GM21723 (cell line): ENCODE results near the gene PSMB10.
"Not testable (repeated sequence)": the region's sequence is repeated elsewhere in the genome, so short reads cannot be mapped to it uniquely, and the experiment has no call there.

Experiments
- ATAC-seq: cut with Tn5 transposase; IDR thresholded peaks from one replicate; pipeline ENCODE4 v1.9.1; 2021; ENCODE audit warnings: mild to moderate bottlenecking, moderate library complexity; ENCODE audit not compliant: unreplicated experiment

PSMB10 gene

DNA sequence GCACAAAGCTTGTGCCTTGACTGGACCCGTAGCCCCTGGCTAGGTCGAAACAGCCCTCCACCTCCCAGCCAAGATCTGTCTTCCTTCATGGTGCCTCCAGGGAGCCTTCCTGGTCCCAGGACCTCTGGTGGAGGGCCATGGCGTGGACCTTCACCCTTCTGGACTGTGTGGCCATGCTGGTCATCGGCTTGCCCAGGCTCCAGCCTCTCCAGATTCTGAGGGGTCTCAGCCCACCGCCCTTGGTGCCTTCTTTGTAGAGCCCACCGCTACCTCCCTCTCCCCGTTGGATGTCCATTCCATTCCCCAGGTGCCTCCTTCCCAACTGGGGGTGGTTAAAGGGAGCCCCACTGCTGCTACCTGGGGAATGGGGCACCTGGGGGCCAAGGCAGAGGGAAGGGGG is 8.5 kb downstream of the PSMB10 start:
- no peak for ATAC-seq

DNA sequence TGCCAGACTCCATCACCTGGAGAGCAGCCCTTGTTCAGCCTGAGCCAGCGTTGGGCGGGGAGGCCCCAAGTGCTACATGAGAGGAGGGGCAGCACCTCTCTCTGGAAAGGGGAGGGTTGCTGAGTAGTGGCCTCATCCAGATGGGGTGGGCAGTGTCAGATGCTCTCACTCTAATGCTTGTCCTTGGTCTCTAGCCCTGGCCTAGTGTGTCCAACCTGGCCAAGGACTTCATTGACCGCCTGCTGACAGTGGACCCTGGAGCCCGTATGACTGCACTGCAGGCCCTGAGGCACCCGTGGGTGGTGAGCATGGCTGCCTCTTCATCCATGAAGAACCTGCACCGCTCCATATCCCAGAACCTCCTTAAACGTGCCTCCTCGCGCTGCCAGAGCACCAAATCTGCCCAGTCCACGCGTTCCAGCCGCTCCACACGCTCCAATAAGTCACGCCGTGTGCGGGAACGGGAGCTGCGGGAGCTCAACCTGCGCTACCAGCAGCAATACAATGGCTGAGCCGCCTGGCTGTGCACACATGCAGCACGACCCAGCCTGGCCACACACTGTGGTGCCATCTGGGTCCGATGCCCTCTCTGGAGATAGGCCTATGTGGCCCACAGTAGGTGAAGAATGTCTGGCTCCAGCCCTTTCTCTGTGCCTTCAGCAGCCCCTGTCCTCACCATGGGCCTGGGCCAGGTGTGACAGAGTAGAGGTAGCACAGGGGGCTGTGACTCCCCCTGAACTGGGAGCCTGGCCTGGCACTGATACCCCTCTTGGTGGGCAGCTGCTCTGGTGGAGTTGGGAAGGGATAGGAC is 9.3 kb downstream of the PSMB10 start:
- ATAC-seq = no peak

DNA sequence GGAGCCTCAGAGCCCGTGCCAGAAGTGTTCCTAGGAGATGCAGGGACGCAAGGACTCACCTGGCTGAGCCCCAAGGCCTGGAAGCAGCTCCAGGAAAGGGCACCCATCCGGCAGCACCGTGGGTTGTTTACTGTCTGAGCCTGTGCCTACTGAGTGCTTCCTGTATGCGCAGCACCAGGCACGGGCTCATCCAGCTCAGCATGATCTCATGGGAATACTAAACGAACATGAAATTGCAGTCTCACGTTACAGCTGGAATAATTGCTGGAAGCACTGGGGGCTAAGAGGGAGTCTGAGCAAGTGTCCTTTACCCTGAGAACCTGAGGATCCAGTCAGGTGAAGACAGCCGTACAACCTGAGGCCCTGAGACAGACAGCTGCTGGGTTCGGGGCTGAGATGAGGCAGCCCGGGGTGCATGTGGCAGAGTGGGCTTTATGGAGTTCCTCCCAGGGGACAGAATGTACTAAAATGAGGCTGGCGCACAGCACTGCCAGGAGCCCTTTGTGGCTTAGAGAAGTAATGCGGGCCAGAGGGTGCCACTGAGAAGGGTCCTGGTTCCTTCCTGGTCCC is 10.4 kb downstream of the PSMB10 start:
- no peak for ATAC-seq

DNA sequence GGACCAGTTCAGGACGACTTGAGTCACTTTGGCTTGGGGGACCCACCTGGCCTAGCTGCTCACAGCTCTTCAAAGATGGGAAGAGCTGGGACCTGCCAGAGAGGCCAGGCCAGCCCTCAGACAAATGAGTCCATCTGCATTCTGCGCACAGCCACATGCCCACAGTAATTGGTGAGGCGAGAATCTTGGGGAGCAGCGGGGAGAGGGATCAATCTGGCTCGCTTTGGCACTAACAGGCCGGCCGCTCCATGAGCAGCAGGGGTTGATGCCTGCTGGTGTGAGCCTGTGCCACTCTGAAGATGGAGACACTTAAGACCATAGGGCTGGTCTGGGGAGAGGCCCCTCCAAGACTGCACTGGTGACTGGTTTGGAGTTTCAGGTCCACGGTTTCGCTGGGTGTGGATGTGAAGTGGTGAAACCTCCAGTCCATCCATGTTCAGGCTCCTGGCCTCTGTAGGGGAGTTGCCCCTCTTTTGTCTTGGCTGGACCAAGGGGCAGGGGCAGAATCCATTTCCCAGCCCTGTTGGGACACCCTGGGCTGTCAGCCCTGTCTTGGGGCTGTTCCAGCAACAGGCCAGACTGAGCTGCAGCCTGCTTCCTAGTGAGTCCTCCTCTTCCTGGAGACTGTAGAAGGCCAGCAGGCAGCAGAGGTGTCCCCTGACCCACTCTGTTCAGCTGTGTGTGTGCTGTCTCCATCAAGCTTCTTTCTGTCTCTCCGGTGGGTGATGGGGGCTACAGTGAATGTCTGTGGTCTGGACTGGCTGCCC is 12.3 kb downstream of the PSMB10 start:
- ATAC-seq = no peak

DNA sequence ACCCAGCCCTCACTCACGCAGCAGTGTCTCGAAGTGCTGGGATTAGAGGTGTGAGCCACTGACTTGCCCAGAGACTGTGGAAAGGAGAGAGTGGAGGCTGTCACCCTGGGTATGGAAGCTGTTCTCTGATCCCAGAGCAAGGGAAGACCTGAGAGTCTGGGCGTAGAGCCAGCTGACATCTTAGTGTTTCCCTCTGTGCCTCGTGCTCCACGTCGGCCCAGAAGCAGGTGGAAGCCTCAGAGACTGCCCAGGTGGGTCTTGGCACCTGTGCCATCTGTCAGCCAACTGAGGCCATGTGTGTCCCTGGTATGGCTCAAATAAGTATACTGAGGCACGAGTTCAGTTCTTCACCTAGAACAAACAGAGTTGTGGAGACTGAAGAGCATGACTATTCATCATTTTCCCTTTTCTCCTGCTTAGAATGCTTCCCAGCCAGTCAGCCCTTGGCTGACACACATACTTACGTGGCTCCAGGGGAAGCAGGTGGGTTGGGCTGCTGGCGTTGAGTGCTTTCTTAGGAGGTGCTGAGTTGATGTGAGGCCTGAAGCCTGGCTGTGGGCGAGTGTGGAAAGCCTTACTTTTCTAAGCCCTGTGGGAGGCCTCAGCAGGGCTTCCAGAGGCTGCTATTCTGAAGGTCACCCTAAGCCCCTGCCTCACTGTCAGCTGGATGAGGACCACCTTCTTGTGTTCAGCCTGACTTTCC is 13.1 kb downstream of the PSMB10 start:
- ATAC-seq = no peak

DNA sequence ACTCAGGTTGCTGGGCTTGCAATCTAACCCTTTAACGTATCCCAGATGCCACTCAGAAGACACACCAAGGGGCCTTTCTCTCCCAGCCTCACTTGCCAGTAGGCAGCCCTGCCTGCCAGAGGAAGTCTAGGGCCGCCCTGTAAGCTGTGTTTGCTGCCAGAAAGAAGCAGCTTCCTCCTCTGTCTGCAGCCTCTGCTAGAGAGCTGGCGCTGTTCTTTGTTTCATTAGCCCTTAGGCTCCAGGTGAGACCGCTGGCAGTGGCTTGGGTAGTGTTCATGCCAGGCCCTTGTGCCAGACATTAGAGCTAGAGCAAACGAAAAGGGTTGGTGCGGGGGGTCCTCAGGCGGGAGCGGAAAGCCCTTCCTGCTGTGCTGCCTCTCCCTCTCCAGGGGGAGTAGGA is 13.9 kb downstream of the PSMB10 start:
- ATAC-seq = no peak

DNA sequence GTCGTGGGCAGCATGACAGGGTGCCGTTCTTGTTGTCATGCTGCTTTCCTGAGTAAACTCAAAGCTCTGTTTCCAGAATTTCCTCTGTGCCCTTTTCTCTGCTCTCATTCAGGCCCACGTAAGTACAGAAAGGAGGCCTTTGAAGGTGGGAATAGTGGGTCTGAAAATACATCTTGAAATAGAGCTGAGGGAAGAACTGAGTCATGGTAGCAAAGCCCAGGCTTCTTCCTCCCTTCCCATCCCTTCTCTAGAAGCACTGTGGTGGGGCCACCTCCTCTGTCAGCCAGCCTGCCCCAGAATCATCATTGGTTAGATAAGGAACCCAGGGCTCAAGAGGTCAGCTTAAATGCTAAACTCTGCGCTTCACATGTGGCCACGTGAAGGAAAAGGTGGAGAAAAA is 14.4 kb downstream of the PSMB10 start:
- no peak for ATAC-seq

DNA sequence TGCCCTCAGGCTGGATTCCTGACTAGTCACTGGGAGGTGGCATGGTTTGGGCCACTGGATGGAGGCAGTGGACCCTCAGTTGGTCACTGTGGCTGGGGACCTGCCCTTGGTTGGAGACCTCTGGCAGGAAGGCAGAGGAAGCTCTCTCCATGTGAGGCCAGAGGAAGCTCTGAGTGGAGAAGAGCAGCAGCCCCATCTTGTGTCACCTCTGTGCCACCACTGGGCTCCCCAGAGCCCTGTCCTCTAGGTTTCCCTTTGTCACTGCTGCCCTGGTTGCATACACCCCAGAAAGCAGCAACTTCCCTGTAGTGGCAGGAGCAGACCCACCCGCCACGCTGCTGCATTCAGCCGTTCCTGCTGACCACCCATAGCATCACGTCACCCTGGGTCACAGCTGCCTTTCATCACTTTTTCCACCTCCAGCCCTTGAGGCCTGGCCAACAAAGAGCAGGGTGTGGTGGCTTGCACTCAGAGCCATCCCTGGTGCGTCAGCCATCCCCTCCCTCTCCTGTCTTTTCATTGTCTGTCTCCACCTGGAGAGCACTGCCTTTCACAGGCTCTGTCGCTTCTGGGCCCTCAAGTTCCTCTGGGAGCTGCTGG is 16.9 kb downstream of the PSMB10 start:
- ATAC-seq = no peak

DNA sequence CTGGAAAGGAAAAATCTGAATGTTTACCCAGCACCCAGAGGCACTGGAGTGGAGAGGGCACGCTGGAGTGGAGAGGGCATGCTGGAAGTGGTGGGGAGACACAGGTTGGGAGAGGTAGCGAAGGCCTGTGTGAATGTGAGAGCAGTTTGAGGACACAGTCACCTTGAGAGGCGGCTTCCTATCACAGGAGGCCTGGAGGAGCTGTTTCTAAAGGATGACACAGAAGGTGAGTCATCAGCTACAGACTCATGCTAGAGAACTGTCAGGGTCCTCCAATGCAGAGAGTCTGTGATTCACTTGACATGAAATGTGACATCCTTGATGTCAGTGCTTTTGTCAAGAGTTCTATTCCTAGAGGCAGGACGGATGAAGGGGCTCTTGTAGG is 18.8 kb downstream of the PSMB10 start:
- no peak for ATAC-seq

DNA sequence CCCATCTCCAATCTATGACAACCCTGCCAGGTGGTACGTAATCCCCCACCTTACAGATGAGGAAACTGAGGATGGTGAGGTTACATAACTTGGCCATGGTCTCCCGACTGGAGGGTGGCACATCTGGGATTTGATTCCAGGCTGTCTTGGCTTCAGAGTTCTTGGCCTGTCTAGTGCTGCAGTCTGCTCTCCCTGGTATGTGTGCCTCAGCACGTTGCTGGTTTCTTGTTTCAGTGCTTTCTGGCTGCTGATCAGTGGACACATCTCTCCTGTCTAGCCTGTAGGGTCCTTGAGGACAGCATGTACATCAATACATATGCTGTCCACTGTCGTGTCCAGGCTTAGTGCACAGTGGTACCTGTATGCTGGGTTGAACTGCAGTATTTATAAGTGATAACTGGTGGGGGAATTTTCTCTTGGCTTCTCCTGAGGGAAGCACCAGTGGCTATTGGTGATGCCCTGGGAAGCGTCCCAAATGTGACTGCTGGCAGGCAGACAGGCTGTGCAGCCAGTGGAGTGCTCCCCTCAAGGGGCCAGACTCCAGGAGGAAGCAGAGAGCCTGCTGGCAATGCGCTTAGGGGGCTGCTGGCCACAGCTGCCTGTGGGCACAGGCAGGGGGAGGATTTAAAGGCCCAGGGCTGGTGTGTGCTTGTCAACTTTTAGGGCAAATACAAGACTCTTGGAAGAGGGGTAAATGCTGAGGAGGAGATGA is 19.4 kb downstream of the PSMB10 start:
- ATAC-seq = no peak

DNA sequence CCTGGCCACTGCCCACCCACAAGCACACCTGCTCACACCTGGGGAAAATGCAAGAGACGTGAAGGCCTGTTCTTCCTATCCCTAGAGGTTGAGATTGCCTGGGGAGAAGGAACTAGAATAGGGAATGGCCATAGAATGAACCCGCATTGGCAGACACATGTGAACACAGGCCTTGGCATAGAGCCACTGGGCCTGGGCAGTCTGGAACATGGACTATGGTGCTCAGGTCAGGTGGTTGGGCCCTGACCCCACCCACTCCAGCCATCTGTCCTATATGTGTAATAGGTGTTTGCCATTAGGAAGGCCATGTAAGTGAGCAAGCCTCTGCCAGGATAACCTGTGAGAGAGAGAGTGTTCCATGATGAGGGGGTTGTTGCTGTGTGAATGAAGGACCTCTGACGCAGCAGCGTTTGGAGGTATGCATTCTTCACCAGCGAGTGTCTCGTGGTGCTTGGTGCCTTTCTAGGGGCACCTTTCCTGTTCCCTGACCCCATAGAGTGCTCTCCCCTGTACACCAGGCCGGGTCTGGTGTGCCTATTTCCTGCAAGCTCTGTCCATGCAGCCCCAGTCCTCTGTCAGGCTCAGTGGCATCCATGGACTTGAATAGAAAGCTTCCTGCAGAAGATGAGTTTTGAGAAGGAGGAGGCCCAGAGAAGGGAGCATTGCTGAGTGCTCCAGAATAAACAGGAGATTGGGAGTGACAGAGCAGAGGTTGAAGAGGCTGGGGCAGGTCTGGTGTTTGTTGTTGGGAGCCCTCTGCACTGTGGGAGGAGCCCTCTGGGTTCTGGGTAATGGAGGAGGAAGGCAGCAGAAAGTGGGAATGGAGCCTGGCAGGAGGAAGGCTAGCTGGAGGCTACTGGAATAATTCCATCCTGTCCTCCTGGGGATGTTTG is 20.6 kb downstream of the PSMB10 start:
- ATAC-seq = no peak

DNA sequence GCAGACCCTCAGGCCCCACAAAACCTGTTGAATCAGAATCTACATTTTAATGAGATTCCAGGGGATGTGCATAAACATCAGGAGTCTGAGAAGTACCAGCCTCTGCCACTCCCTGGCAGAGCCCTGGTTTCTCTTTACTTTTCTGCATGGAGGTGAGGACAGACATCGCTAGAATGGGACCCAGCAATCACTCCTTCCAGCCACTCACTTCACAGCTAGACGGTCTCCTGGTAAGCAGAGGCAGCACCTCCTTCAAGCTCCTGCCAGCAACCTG is 21.2 kb downstream of the PSMB10 start:
- not testable (repeated sequence) for ATAC-seq

DNA sequence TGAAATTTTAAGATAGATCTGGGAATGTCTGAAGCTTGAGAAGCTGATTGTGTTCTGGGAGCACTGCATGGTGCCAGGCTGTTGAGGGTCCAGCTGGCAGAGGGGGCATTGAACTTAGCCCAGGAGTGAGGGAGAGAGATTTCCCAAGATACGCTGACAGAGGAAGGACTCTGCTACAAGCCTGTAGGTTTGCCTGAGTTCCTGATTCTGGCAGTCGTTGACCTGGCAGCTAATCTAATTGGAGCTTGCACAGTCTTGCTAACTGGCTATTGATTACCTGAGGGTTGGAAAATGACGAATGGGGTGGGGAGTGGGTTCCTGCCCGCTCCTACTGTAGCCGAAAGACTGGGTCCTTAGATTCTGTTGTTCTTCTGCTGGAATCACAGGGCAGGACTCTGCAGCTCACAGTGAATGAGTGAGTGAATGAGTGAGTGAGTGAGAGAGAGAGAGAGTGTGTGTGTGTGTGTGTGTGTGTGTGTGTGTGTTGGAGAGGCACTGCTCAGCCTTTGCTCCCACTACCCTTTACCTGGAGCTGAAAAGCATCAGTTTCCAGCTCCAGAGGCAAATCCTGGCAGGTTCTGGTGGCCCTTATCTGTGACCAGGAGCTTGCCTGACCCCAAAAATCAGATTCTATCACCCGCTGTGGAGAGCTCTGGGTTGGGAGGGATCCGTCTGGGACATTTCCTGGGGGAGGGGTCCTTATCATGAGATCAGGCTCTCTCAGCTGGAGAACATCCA is 21.7 kb downstream of the PSMB10 start:
- ATAC-seq = no peak

DNA sequence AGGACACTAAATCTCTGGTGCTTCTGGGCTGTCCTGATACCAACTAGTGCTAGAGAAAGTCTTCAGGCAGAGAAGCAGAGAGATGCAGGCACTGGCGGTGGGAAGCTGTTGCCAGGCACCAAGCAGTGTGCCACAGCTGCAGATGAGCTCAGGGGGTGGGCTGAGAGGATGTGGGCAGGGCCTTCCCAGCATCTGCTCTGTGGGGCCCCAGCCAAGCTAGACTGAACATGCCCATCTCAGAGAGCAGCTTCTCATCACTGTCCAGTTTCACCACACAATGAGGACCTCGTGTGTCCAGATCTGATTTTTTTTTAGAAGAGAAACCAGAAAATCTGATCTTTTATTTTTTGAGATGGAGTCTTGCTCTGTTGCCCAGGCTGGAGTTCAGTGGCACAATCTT is 26.5 kb downstream of the PSMB10 start:
- ATAC-seq = peak; percentile 57

DNA sequence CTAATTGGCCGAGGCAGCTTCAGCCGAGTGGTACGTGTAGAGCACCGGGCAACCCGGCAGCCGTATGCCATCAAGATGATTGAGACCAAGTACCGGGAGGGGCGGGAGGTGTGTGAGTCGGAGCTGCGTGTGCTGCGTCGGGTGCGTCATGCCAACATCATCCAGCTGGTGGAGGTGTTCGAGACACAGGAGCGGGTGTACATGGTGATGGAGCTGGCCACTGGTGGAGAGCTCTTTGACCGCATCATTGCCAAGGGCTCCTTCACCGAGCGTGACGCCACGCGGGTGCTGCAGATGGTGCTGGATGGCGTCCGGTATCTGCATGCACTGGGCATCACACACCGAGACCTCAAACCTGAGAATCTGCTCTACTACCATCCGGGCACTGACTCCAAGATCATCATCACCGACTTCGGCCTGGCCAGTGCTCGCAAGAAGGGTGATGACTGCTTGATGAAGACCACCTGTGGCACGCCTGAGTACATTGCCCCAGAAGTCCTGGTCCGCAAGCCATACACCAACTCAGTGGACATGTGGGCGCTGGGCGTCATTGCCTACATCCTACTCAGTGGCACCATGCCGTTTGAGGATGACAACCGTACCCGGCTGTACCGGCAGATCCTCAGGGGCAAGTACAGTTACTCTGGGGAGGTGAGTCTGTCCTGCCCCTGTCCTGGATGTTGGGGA is 27.5 kb downstream of the PSMB10 start:
- no peak for ATAC-seq

DNA sequence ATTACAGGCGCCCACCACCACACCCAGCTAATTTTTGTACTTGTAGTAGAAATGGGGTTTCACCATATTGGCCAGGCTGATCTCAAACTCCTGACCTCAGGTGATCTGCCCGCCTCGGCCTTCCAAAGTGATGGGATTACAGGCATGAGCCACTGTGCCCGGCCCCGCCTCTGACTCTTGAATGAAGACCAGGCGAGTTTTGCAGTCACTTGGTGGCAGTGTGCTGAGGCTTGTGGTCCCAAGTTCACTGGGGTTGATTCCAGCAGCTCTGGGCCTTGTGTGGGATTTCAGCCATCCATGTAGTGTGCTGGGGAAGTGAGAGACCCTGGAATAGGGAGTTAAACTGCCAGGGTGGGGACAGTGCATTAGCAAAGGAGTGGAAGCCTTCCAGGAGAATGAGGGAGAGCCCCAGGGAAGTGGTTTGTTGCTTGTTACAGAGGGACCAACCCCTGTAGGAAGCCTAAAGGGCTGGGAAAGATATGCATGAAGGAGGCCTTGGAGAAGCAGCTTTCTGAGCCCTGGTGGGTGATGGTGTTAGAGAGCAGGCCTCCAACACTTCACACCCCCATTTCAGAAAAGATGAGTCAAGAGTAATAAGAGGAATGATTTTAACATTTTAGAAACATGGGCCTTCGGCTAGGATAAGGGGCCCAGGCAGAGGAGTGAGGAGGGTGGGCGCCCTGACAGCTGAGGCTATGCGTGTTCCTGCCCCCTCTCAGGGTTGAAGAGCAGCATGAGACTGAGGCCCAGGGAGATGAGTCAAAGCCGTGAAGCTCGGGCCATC is 29.1 kb downstream of the PSMB10 start:
- ATAC-seq = no peak

DNA sequence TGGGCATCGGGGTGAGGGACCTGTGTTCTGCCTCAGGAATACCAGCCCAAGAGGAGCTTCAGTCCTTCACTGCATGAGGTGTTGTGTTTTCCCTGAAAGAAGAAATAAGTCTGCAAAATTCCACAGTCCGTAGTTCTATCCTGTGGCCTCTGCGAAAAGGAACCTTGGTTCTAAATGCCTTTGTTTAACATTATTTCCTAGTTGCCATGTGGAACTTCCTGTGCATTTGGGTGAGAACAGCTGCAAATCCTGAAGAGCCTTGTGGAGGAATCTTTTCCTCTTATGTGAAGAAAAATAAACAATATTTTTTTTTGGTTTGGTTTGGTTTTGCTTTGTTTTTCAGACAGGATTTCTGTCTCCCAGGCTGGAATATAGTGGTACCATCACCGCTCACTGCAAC is 33.8 kb downstream of the PSMB10 start:
- ATAC-seq = no peak

DNA sequence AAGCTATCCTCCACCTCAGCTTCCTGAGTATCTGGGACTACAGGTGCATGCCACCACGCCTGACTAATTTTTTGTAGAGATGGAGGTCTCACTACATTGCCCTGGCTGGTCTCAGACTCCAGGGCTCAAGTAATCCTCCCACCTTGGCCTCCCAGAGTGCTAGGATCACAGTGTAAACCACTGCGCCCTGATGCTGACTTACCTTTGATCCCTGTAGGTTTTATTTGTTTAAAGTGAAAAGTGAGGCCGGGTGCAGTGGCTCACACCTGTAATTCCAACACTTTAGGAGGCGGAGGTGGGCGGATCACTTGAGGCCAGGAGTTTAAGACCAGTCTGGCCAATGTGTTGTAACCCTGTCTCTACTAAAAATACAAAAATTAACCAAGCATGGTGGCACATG is 34.9 kb downstream of the PSMB10 start:
- no peak for ATAC-seq
